Endodermal cell (in vitro differentiated cells): ENCODE data around the gene MRM1. TPM values are rescaled to one million over a fixed set of nuclear protein-coding genes. Genes with fewer than 3 reads are reported as not detected.

Experiments
- DNase-seq: peaks from one replicate; pipeline ENCODE4 v3.0.0-alpha.2; 2017
- H3K27ac ChIP-seq: 2 replicates; pipeline ENCODE4 v1.5.1; 2013; ENCODE audit warnings: mild to moderate bottlenecking, low read depth, low read length, moderate library complexity
- H3K27me3 ChIP-seq: 2 replicates; pipeline ENCODE4 v1.6.1; 2013; ENCODE audit warnings: mild to moderate bottlenecking, low read length, moderate library complexity; ENCODE audit not compliant: insufficient read depth, control insufficient read depth, poor library complexity, severe bottlenecking
- H3K36me3 ChIP-seq: 2 replicates; pipeline ENCODE4 v1.7.0; 2013; ENCODE audit warnings: mild to moderate bottlenecking, low read length, moderate library complexity; ENCODE audit not compliant: control insufficient read depth, insufficient read depth
- H3K4me1 ChIP-seq: one replicate; pipeline ENCODE4 v1.7.0; 2013; ENCODE audit warnings: low read length; ENCODE audit not compliant: control insufficient read depth, insufficient read depth
- H3K4me3 ChIP-seq: 2 replicates; pipeline ENCODE4 v1.5.1; 2013; ENCODE audit warnings: mild to moderate bottlenecking, low read length, moderate library complexity
- H3K9ac ChIP-seq: 2 replicates; pipeline ENCODE4 v1.6.1; 2013; ENCODE audit warnings: mild to moderate bottlenecking, low read length, moderate library complexity; ENCODE audit not compliant: poor library complexity, severe bottlenecking; ENCODE audit errors: extremely low read depth
- H3K9me3 ChIP-seq: 2 replicates; pipeline ENCODE4 v1.6.1; 2013; ENCODE audit warnings: mild to moderate bottlenecking, low read length, moderate library complexity; ENCODE audit not compliant: control insufficient read depth
- H3K27ac Mint-ChIP-seq: 2 replicates; pipeline ENCODE4 v1.8.0; 2020; ENCODE audit warnings: mixed read lengths
- H3K27me3 Mint-ChIP-seq: 2 replicates; pipeline ENCODE4 v1.8.0; 2021; ENCODE audit warnings: mild to moderate bottlenecking, mixed read lengths; ENCODE audit not compliant: insufficient read depth
- H3K36me3 Mint-ChIP-seq: 2 replicates; pipeline ENCODE4 v1.8.0; 2020; ENCODE audit warnings: low read depth, mixed read lengths
- H3K4me1 Mint-ChIP-seq: 2 replicates; pipeline ENCODE4 v1.8.0; 2020; ENCODE audit warnings: mixed read lengths
- H3K4me3 Mint-ChIP-seq: 2 replicates; pipeline ENCODE4 v1.8.0; 2020; ENCODE audit warnings: mild to moderate bottlenecking, moderate library complexity, mixed read lengths
- H3K9me3 Mint-ChIP-seq: 2 replicates; pipeline ENCODE4 v1.8.0; 2020; ENCODE audit warnings: mild to moderate bottlenecking, mixed read lengths
- CTCF ChIP-seq: fragments of 200-600 bp; sonication (generic); conservative IDR thresholded peaks from 2 replicates; pipeline ENCODE4 v1.5.0; 2021; ENCODE audit warnings: antibody characterized with exemption, mild to moderate bottlenecking
- WGBS, 2 experiments: methylation state at CpG; one replicate each; pipeline versions ENCODE4 v1.1.5 to v1.1.7; 2013; ENCODE audit warnings: missing lambda C conversion rate in 2 of 2, mixed read lengths in 1 of 2; ENCODE audit not compliant: insufficient coverage in 1 of 2, insufficient read length in 1 of 2; 5-methylcytosine and 5-hydroxymethylcytosine counted together
- total RNA-seq, 2 donors: library from RNA; stranded (reverse); fragmentation: NEBNext Ultra II Directional in 1 of 2; extraction: Animal tissue kit (Norgen Biotek cat#: 25700) in 1 of 2; gene quantifications; 2 replicates in 1 of 2; 3 replicates in 1 of 2; pipeline ENCODE4 v1.2.1, GENCODE V29; 2021

MRM1 gene
- total RNA-seq, 2 donors from 2014 or later: 10.7 to 11.4 TPM

DNA sequence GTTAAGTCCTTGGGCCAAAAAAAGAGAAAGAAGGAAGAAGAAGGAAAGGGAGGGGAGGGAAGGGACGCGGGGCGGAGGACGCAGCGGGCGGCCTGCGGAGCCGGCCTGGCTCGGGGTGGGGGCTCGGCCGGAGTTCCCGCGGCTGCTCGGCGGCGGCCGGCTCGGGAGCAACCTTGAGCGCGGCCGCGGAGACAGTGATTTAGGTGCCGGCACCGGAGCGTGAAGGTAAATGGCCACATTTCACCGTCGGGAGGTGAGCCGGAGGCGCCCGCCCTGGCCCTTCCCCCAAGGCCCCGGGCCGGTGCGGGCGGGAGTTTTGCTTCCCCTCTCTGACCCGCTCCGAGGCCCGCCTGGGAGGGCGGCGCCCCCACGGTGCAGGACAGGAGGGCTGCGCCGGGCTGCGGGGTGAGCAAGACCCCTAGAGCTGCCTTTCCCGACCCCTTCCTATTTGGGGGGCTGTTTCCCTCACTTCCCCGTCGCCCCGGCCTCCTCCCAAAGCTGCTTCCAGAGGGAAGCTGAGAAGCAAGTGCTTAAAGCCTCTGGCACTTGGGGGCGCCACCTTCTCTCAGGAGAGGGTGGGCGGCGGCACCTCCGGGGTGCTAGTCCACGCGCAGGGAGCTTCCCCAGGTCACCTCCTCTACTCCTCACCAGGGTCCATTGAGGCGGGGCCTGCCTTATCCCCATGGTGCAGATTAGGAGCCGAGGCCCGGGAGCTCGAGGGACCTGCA lies 56.5 kb downstream of the MRM1 start:
- no peaks in the 10 kb centered on the region for H3K9me3 ChIP-seq
- peak overlapping the region; percentile 69 for H3K4me3 Mint-ChIP-seq
- TF ChIP-seq CTCF: peak; percentile 81
- WGBS, 2 experiments: 9 to 15% methylated on average over 12 to 57 of the region's 57 CpGs
- peaks cover 25% of the 10 kb centered on the region for H3K4me1 Mint-ChIP-seq
- peak; percentile 91 for DNase-seq
- peak overlapping the region; percentile 80 for H3K4me3 ChIP-seq
- H3K27me3 ChIP-seq: no peaks in the 10 kb centered on the region
- H3K9ac ChIP-seq: peak overlapping the region; percentile 12
- H3K27ac Mint-ChIP-seq: peak overlapping the region; percentile 82
- H3K36me3 Mint-ChIP-seq: no peaks in the 10 kb centered on the region
- H3K9me3 Mint-ChIP-seq: no peaks in the 10 kb centered on the region
- H3K27me3 Mint-ChIP-seq: peaks cover 23% of the 10 kb centered on the region
- H3K36me3 ChIP-seq: no peaks in the 10 kb centered on the region
- no peaks in the 10 kb centered on the region for H3K4me1 ChIP-seq
- no peak overlapping the region for H3K27ac ChIP-seq

Other genes with a start within 250 kb of the MRM1 start
- gene TBC1D3H, start 213.1 kb upstream of the MRM1 start, total RNA-seq: under 1 TPM in 1 of 2 donors, not detected in 1; 0.97 TPM
- 10 to 100 TPM; 59.6 to 67.3 TPM for gene ZNHIT3, start 114.9 kb upstream of the MRM1 start, total RNA-seq
- gene MYO19, start 66.7 kb upstream of the MRM1 start, total RNA-seq: 100 to 1,000 TPM; 133 to 154 TPM
- gene PIGW, start 66.6 kb upstream of the MRM1 start, total RNA-seq: 10 to 100 TPM; 10.8 to 16.6 TPM
- gene GGNBP2, start 56.7 kb upstream of the MRM1 start, total RNA-seq: 10 to 100 TPM; 56.8 to 61.6 TPM
- gene DHRS11, start 9.7 kb upstream of the MRM1 start, total RNA-seq: 10 to 100 TPM; 25.5 to 28.5 TPM